Measurements from ENCODE around the gene DRAM1. TPM values are rescaled to one million over a fixed set of nuclear protein-coding genes. Genes with fewer than 3 reads are reported as not detected.
"Not testable (repeated sequence)": the region's sequence is repeated elsewhere in the genome, so short reads cannot be mapped to it uniquely, and the experiment has no call there.

The DRAM1 gene
- 27.4 and 29.7 TPM in 2 replicates for total RNA-seq

GRCh38 chr12:101876861-101877805 lies at the start of gene DRAM1:
DRAM1 (plus strand) TSS chr12:101877580; CDS start chr12:101877790, 210 bp downstream.
- peak; percentile 55 for DNase-seq (ENCODE audit: low read depth, low spot score)

- no peak for DNase-seq (ENCODE audit: low read depth, low spot score)
Observed at GRCh38 chr12:101828463-101829196, 48.8 kb upstream of the DRAM1 start.

GRCh38 chr12:101829639-101830366 lies 47.6 kb upstream of the DRAM1 start:
- no peak for DNase-seq (ENCODE audit: low read depth, low spot score)

- peak; percentile 75 for DNase-seq (ENCODE audit: low read depth, low spot score)
Observed at GRCh38 chr12:101830367-101831325, 46.7 kb upstream of the DRAM1 start, which contains the start of gene GNPTAB. GNPTAB (minus strand) TSS chr12:101830959; CDS start chr12:101830675, 284 bp downstream.

- DNase-seq (ENCODE audit: low read depth, low spot score): no peak
Observed at GRCh38 chr12:101832030-101832429, 45.4 kb upstream of the DRAM1 start.

DNA sequence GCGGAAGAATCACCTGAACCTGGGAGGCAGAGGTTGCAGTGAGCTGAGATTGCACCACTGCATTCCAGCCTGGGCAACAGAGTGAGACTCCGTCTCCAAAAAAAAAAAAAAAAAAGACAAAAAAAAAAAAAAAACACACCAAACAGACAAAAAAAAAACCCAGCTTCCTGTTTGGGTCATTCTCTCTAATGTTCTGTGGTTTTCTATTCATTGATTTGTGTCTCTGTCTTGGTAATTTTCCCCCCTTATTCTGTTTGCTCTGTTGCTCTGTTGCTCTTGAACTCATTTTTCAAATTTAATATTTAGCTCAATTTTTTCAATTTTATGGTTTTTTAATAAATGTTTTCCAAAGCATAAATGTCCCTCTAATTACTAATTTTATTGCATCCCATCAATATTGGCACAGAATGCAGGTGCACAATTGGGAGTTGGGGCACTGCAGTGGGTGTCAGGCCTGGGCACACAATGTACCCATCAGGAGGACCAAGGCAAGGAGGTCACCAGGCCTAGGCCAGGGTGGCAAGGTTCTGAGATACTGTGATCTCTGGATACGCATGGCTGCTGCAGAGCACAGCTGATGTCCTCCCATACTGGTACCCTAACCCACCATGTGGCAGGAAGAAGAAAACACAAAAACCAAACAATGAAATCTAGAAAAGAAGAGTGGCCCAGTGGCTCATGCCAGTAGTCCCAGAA lies 38.6 kb upstream of the DRAM1 start:
- no peak for DNase-seq (ENCODE audit: low read depth, low spot score)

DNA sequence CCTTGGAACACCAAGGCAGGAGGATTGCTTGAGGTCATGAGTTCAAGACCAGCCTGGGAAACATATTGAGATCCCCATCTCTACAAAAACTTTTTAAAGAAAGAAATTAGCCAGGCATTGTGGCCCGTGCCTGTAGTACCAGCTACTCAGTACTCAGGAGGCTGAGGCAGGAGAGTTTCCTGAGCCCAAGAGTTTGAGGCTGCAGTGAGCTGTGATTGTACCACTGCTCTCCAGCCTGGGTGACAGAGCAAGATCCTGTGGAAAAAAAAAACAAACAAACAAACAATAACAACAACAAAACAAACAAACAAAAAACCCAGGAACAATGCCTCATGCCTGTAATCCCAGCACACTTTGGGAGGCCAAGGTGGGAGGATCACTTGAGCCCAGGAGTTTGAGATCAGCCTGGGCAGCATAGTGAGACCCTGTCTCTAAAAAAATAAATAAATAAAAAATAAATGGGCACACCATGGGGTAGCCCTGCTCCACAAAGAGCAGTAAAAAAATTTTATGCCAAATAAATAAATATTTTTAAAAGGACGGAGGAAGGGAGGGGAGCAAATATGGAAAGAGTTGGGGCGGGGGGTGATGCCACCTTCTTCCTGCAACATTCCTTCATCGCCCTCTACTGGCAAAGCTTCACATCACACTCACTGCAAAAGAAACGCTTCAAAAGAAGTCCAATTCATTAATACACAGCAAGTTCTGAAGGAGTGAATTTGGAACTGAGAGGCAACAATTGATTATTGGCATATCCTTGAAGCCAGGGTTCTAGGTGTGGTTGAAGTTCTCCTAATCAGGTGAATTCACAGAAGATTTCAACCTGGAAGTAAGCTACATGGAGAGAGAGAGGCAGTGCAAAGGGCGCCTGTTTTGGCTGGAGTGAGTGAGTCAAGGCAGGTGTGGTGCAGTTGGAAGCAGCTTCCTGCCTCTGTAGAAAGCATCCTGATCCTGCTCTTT lies 37.8 kb upstream of the DRAM1 start:
- no peak for DNase-seq (ENCODE audit: low read depth, low spot score)

- DNase-seq (ENCODE audit: low read depth, low spot score): no peak
Observed at GRCh38 chr12:101841069-101841468, 36.3 kb upstream of the DRAM1 start.

GRCh38 chr12:101845137-101845711 lies 32.2 kb upstream of the DRAM1 start:
- DNase-seq (ENCODE audit: low read depth, low spot score): no peak

DNA sequence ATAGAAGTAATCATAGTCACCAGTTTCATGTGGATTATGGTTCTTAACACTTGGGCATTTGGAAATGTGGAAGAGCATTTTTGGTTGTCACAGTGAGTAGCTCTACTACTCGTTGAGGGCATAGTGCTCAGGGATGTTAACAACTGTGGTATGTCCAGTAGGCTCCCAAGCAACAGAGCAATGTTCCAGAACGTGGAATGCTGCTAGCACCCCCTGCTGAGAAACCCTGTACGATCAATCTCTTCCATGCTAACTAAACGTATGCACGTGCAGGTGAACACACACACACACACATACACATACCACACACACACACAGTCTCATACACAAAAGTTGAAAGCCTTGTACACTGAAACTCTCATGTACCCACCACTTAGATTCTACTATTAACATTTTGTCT lies 30.1 kb upstream of the DRAM1 start:
- no peak for DNase-seq (ENCODE audit: low read depth, low spot score)

GRCh38 chr12:101850199-101850598 lies 27.2 kb upstream of the DRAM1 start:
- no peak for DNase-seq (ENCODE audit: low read depth, low spot score)

GRCh38 chr12:101852998-101853397 lies 24.4 kb upstream of the DRAM1 start:
- DNase-seq (ENCODE audit: low read depth, low spot score): no peak

DNA sequence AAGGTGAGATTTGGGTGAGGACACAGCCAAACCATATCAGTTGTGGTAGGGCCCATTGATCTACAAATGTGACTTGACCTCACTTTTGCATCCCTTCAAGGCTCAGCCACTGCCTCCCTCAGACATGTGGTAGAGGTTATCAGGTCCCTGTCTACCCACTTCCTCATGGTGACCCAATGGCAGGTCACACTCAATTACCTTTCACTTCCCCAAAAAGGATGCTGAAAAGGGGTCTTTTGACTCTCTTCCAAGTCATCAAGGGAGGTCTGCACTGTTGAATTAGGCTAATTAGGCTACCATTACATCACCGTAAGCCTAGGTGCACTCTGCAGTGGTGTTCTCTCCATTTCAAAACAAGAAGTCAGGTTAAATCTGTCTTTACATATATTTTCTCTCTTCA lies 22.6 kb upstream of the DRAM1 start:
- DNase-seq (ENCODE audit: low read depth, low spot score): no peak

DNA sequence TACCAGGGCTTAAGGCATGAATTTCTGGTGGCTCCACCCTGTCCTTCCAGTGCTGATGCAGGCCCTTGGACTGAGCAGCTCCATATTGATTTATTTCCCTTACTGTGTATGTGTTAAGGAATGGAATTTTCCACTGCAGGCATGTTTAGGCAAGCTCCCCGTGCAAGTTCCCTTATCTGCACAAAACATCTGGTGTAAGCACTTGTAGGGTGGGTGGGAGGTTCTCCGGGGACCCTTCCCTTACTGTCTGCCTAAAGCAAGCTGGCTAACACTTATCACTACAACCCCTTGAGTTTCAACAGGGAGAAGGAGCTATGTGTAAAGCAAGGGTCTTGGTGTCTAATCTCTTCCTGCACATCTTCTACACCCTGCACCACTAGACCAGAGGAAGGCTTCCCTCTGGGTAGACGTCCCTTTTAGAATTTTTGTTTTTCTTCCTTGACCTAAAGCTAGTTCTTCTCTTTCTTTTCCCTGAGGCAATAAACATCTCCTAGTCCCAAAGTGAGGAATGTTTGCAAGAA lies 22.0 kb upstream of the DRAM1 start:
- no peak for DNase-seq (ENCODE audit: low read depth, low spot score)

- DNase-seq (ENCODE audit: low read depth, low spot score): no peak
Observed at GRCh38 chr12:101855976-101856375, 21.4 kb upstream of the DRAM1 start.

DNA sequence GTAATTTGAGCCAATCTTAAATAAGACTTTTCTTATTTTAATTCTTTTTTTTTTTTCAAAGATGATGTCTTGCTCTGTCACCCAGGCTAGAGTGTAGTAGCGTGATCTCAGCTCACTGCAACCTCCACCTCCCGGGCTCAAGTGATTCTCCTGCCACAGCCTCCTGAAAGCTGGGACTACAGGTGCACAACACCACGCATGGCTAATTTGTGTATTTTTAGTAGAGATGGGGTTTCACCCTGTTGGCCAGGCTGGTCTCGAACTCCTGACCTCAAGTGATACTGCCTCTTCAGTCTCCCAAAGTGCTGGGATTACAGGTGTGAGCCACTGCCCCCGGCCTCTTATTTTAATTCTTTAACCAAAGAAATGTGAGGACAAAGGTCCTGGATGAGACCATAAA lies 20.8 kb upstream of the DRAM1 start:
- not testable (repeated sequence) for DNase-seq (ENCODE audit: low read depth, low spot score)

DNA sequence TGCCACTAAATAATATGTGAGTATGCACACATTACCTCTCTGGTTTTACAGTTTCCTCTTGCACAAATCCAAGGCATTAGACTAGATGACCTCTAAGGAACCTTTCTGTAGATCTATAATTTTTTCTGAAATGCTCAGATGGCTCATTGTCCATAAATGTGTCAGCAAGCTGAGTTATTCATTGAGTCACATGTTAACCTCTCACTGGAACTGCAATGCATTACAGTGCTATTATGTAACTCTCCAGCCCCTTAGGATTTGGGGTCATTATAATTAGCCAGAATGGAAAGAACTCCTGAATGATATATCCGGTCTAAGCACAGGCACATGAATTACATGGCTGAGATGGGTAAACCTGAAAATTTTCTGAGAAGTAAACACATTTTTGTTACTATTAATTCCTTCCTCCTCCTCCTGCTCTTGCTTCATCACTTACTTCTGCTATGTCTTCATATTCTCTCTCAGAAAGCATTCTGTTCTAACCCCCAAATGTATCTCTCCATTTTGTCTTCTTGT lies 20.3 kb upstream of the DRAM1 start:
- DNase-seq (ENCODE audit: low read depth, low spot score): no peak

DNA sequence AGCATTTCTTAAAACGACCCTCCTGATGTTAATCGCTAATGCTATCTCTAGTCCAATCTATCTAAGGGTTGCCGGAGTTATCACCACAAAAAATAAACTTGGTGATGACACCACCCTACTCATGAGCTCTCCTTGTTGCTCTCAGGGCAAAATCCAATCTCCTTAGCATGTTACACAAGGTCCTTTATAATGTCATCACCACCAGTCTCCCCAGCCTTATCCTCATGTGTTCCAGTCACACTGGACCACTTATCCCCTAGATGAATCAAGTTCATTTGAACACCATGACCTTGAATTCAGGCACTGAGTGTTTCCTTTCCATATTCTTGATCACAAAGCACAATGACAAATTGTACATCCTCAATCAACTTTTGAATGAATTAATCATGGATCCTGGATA lies 19.0 kb upstream of the DRAM1 start:
- no peak for DNase-seq (ENCODE audit: low read depth, low spot score)

All from pulmonary artery endothelial cell (primary cell).